H9 (cell line): ENCODE results near the gene MIA3. TPM values are rescaled to one million over a fixed set of nuclear protein-coding genes. Genes with fewer than 3 reads are reported as not detected.

Experiments
- DNase-seq: peaks from one replicate; pipeline ENCODE4 v3.0.0-alpha.2; 2017
- H2AFZ ChIP-seq: one replicate; pipeline ENCODE4 v1.6.1; 2013; ENCODE audit warnings: mild to moderate bottlenecking, low read length, control low read depth, moderate library complexity
- H2AK5ac ChIP-seq: 2 replicates; pipeline ENCODE4 v1.6.1; 2013; ENCODE audit warnings: low read length, control low read depth, mixed read lengths; ENCODE audit not compliant: insufficient read length
- H2BK120ac ChIP-seq: one replicate; pipeline ENCODE4 v1.6.1; 2013; ENCODE audit warnings: low read depth, mild to moderate bottlenecking, low read length, control low read depth, inconsistent platforms; ENCODE audit not compliant: poor library complexity, severe bottlenecking
- H2BK12ac ChIP-seq: 2 replicates; pipeline ENCODE4 v1.6.1; 2013; ENCODE audit warnings: low read length, control low read depth, mixed read lengths, low read depth; ENCODE audit not compliant: insufficient read length
- H2BK15ac ChIP-seq: 2 replicates; pipeline ENCODE4 v1.6.1; 2013; ENCODE audit warnings: low read depth, low read length, control low read depth
- H2BK20ac ChIP-seq: one replicate; pipeline ENCODE4 v1.6.1; 2013; ENCODE audit warnings: low read depth, mild to moderate bottlenecking, low read length, control low read depth, inconsistent platforms; ENCODE audit not compliant: poor library complexity, severe bottlenecking
- H2BK5ac ChIP-seq: 2 replicates; pipeline ENCODE4 v1.6.1; 2013; ENCODE audit warnings: low read length, control low read depth, mixed read lengths; ENCODE audit not compliant: insufficient read length
- H3K14ac ChIP-seq: 2 replicates; pipeline ENCODE4 v1.6.1; 2013; ENCODE audit warnings: low read length, control low read depth; ENCODE audit not compliant: insufficient read depth
- H3K18ac ChIP-seq: 2 replicates; pipeline ENCODE4 v1.6.1; 2013; ENCODE audit warnings: low read depth, mild to moderate bottlenecking, mixed read lengths, low read length, control low read depth; ENCODE audit not compliant: insufficient read length
- H3K23ac ChIP-seq: 2 replicates; pipeline ENCODE4 v1.6.1; 2013; ENCODE audit warnings: low read length, control low read depth, mixed read lengths, low read depth; ENCODE audit not compliant: insufficient read length
- H3K23me2 ChIP-seq: 2 replicates; pipeline ENCODE4 v1.6.1; 2013; ENCODE audit warnings: low read depth, mild to moderate bottlenecking, mixed read lengths, low read length, control low read depth; ENCODE audit not compliant: insufficient read length, poor library complexity, severe bottlenecking
- H3K27ac ChIP-seq: 2 replicates; pipeline ENCODE4 v1.5.1; 2013; ENCODE audit warnings: low read length, control low read depth, mixed read lengths, low read depth; ENCODE audit not compliant: insufficient read length
- H3K27me3 ChIP-seq: 2 replicates; pipeline ENCODE4 v1.6.1; 2013; ENCODE audit warnings: low read length, control low read depth, inconsistent platforms; ENCODE audit not compliant: insufficient read depth
- H3K4ac ChIP-seq: 2 replicates; pipeline ENCODE4 v1.6.1; 2013; ENCODE audit warnings: low read depth, mild to moderate bottlenecking, control low read depth, inconsistent platforms, low read length, moderate library complexity
- H3K4me1 ChIP-seq: 2 replicates; pipeline ENCODE4 v1.6.1; 2013; ENCODE audit warnings: low read length, control low read depth, inconsistent platforms; ENCODE audit not compliant: insufficient read depth
- H3K4me2 ChIP-seq: 2 replicates; pipeline ENCODE4 v1.6.1; 2013; ENCODE audit warnings: low read length, control low read depth, mixed read lengths; ENCODE audit not compliant: insufficient read length, insufficient read depth
- H3K56ac ChIP-seq: 2 replicates; pipeline ENCODE4 v1.6.1; 2013; ENCODE audit warnings: low read depth, mild to moderate bottlenecking, mixed read lengths, low read length, control low read depth; ENCODE audit not compliant: insufficient read length
- H3K79me1 ChIP-seq: 2 replicates; pipeline ENCODE4 v1.6.1; 2013; ENCODE audit warnings: low read depth, mild to moderate bottlenecking, moderate library complexity, low read length, control low read depth, inconsistent platforms; ENCODE audit not compliant: insufficient read depth, poor library complexity, severe bottlenecking
- H3K79me2 ChIP-seq: 2 replicates; pipeline ENCODE4 v1.6.1; 2013; ENCODE audit warnings: low read length, control low read depth, inconsistent platforms; ENCODE audit not compliant: insufficient read depth
- H3K9ac ChIP-seq: 2 replicates; pipeline ENCODE4 v1.6.1; 2013; ENCODE audit warnings: low read length, control low read depth, mixed read lengths; ENCODE audit not compliant: insufficient read length; ENCODE audit errors: extremely low read depth
- H3K9me3 ChIP-seq: one replicate; pipeline ENCODE4 v1.6.1; 2013; ENCODE audit warnings: low read depth, low read length, inconsistent platforms; ENCODE audit not compliant: control insufficient read depth
- H3T11ph ChIP-seq: one replicate; pipeline ENCODE4 v1.6.1; 2013; ENCODE audit warnings: mild to moderate bottlenecking, low read length, control low read depth, inconsistent platforms
- H4K20me1 ChIP-seq: one replicate; pipeline ENCODE4 v1.6.1; 2013; ENCODE audit not compliant: control insufficient read depth, insufficient read length, insufficient read depth
- H4K5ac ChIP-seq: 2 replicates; pipeline ENCODE4 v1.6.1; 2013; ENCODE audit warnings: low read depth, mild to moderate bottlenecking, mixed read lengths, low read length, control low read depth; ENCODE audit not compliant: insufficient read length
- H4K8ac ChIP-seq: replicated peaks from 2 replicates; pipeline ENCODE4 v1.6.1; 2013; ENCODE audit warnings: low read length, control low read depth, mixed read lengths, low read depth; ENCODE audit not compliant: insufficient read length
- H4K91ac ChIP-seq: 2 replicates; pipeline ENCODE4 v1.6.1; 2013; ENCODE audit warnings: low read depth, mild to moderate bottlenecking, moderate library complexity, mixed read lengths, low read length, control low read depth; ENCODE audit not compliant: insufficient read length
- H3K27ac Mint-ChIP-seq, 3 experiments: 2 replicates in 2 of 3; 3 replicates in 1 of 3; pipeline ENCODE4 v1.8.0; 2020 to 2021; ENCODE audit warnings: mixed read lengths in 3 of 3, mild to moderate bottlenecking in 1 of 3, moderate library complexity in 1 of 3
- H3K27me3 Mint-ChIP-seq: 2 replicates; pipeline ENCODE4 v1.8.0; 2021; ENCODE audit warnings: low read depth, mild to moderate bottlenecking, moderate library complexity, mixed read lengths
- H3K36me3 Mint-ChIP-seq, 3 experiments: 2 replicates in 2 of 3; 3 replicates in 1 of 3; pipeline ENCODE4 v1.8.0; 2020 to 2021; ENCODE audit warnings: low read depth in 3 of 3, mixed read lengths in 3 of 3; ENCODE audit not compliant: insufficient read depth in 1 of 3
- H3K4me1 Mint-ChIP-seq, 2 experiments: 2 replicates each; pipeline ENCODE4 v1.8.0; 2020; ENCODE audit warnings: mixed read lengths in 2 of 2
- H3K4me3 Mint-ChIP-seq, 2 experiments: 2 replicates in 1 of 2; 3 replicates in 1 of 2; pipeline ENCODE4 v1.8.0; 2020 to 2021; ENCODE audit warnings: mild to moderate bottlenecking in 2 of 2, mixed read lengths in 2 of 2, moderate library complexity in 1 of 2
- H3K9me3 Mint-ChIP-seq, 2 experiments: 2 replicates in 1 of 2; 3 replicates in 1 of 2; pipeline ENCODE4 v1.8.0; 2020; ENCODE audit warnings: mild to moderate bottlenecking in 2 of 2, mixed read lengths in 2 of 2, moderate library complexity in 1 of 2
- WGBS: extraction: QIAGEN DNeasy Blood & Tissue Kit; methylation state at CpG from one replicate; pipeline ENCODE4 v1.1.7; 2013; ENCODE audit warnings: missing lambda C conversion rate, low lambda C conversion rate, mixed read lengths; ENCODE audit not compliant: insufficient read length; ENCODE audit errors: extremely low coverage; 5-methylcytosine and 5-hydroxymethylcytosine counted together
- total RNA-seq: library from RNA; stranded (reverse); gene quantifications from 2 replicates; pipeline ENCODE4 v1.2.1, GENCODE V29; 2021
- TF ChIP-seq, protein P1 (sequence below): fragments of 200-600 bp; sonication (generic); conservative IDR thresholded peaks from 3 replicates; pipeline ENCODE4 v1.8.0; 2021; ENCODE audit warnings: antibody characterized with exemption, mild to moderate bottlenecking

MIA3 gene
- total RNA-seq, 1 experiment from 2014 or later: 55.5 TPM

- no CpG with 5 or more reads among the region's 2 CpGs for WGBS
- H4K20me1 ChIP-seq: no peaks in the 10 kb centered on the region
- H4K5ac ChIP-seq: no peak overlapping the region
- no peak overlapping the region for H3T11ph ChIP-seq
- H3K79me1 ChIP-seq: no peaks in the 10 kb centered on the region
- Mint-ChIP-seq H3K27ac (no peak overlapping the region), H3K27me3 (no peaks in the 10 kb centered on the region), H3K9me3 (no peaks in the 10 kb centered on the region), H3K4me3 (no peak overlapping the region), H3K4me1 (no peaks in the 10 kb centered on the region), H3K36me3 (peaks cover 31 to 90% (median 85%) of the 10 kb centered on the region in 3 experiments; a peak in 6 of 7 replicates)
- no peak overlapping the region for H3K23ac ChIP-seq
- H2AK5ac ChIP-seq: no peak overlapping the region
- no peak overlapping the region for H3K18ac ChIP-seq
- H3K4me1 ChIP-seq: no peaks in the 10 kb centered on the region
- H2BK120ac ChIP-seq: no peak overlapping the region
- no peak overlapping the region for H3K56ac ChIP-seq
- no peak for DNase-seq
- no peak overlapping the region for H4K91ac ChIP-seq
- no peak overlapping the region for H3K27ac ChIP-seq
- H4K8ac ChIP-seq: no peak overlapping the region
- no peaks in the 10 kb centered on the region for H3K9me3 ChIP-seq
- H3K4ac ChIP-seq: no peak overlapping the region
- TF ChIP-seq, protein P1, sequence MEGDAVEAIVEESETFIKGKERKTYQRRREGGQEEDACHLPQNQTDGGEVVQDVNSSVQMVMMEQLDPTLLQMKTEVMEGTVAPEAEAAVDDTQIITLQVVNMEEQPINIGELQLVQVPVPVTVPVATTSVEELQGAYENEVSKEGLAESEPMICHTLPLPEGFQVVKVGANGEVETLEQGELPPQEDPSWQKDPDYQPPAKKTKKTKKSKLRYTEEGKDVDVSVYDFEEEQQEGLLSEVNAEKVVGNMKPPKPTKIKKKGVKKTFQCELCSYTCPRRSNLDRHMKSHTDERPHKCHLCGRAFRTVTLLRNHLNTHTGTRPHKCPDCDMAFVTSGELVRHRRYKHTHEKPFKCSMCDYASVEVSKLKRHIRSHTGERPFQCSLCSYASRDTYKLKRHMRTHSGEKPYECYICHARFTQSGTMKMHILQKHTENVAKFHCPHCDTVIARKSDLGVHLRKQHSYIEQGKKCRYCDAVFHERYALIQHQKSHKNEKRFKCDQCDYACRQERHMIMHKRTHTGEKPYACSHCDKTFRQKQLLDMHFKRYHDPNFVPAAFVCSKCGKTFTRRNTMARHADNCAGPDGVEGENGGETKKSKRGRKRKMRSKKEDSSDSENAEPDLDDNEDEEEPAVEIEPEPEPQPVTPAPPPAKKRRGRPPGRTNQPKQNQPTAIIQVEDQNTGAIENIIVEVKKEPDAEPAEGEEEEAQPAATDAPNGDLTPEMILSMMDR: no peak
- H2BK20ac ChIP-seq: no peak overlapping the region
- H3K9ac ChIP-seq: no peak overlapping the region
- no peak overlapping the region for H2BK5ac ChIP-seq
- H3K27me3 ChIP-seq: no peaks in the 10 kb centered on the region
- no peak overlapping the region for H2AFZ ChIP-seq
- H3K79me2 ChIP-seq: no peaks in the 10 kb centered on the region
- H3K23me2 ChIP-seq: no peaks in the 10 kb centered on the region
- H3K4me2 ChIP-seq: no peak overlapping the region
- no peak overlapping the region for H2BK12ac ChIP-seq
- no peak overlapping the region for H2BK15ac ChIP-seq
- H3K14ac ChIP-seq: no peak overlapping the region
Measured at GRCh38 chr1:222656391-222657155, 38.7 kb downstream of the MIA3 start.
